ENCODE results near the gene C6orf163. TPM values are rescaled to one million over a fixed set of nuclear protein-coding genes. Genes with fewer than 3 reads are reported as not detected.
A peak's percentile ranks its signal among the peaks of the same experiment; 100 is the strongest.

The C6orf163 gene
- total RNA-seq, 1 experiment from 2014 or later: 0.46 TPM

GRCh38 chr6:87356181-87356580, 11.6 kb downstream of the C6orf163 start:
- DNase-seq (ENCODE audit: low read depth): no peak

- no peak for DNase-seq (ENCODE audit: low read depth)
Observed at GRCh38 chr6:87357479-87358196, 13.0 kb downstream of the C6orf163 start.

DNA sequence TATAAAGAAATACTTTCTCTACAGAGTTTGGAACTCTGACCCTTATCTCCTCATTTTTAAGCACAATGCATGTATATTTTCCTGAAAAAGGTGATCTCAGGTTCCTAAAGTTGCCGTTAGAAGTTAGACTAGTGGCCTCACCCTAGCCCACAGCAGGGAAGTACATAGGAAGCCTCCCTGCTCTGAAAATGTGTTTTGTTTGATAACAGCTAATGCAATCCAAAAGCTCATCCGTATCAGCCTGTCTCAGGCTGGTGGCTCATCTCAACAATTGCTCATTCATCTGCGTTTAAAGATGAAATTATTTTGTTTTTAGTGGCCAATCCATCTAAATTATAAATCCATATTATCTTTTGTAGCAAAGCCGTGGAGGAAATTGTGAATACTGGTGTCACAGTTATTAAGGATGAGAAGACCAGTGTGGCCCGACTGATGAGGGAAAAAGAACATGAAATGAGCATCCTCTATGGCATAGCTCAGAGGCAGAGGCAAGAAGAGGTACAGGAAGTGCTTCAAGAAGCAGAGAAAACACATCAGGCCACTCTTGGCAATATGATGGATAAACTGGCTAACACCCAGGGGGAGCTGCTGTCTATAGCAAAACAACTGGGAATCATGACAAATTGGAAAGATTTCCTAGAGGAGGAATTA, 20.1 kb downstream of the C6orf163 start:
- DNase-seq (ENCODE audit: low read depth): no peak

GRCh38 chr6:87366072-87366827, 21.6 kb downstream of the C6orf163 start:
- peak; percentile 10 for DNase-seq (ENCODE audit: low read depth)

DNA sequence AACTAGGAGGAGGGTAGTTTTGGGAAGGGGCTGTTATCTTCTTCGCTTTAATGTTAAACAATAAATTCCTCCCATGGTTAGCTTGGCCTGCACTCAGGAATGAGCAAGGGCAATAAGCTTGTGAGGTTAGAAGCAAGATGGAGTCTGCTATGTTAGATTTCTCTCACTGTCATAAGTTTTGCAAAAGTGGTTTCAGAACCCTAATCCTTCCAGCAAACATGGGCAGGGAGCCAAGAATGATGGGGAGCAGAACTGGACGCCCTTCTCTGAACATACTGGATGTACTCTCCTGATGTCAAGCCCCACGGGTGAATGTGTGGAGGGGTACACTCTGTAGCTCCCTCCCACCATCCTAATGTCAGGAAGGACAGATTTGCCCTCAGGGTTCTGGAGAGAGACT, 22.3 kb downstream of the C6orf163 start:
- DNase-seq (ENCODE audit: low read depth): no peak

DNA sequence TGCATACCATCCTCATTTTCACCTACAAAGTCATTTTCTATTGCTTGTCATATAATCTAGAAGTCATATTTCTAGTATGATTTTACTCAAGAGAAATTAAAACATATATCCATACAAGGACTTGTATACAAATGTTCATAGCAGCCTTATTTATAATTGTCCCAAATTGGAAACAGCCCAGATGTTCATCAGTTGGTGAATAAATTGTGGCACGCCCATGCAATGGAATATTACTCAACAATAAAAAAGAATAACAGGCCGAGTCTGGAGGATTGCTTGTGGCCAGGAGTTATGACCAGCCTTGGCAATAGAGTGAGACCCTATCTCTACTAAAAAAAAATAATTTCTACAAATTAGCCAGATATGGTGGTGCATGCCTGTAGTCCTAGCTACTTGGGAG, 28.8 kb downstream of the C6orf163 start:
- no peak for DNase-seq (ENCODE audit: low read depth)

- DNase-seq (ENCODE audit: low read depth): no peak
Observed at GRCh38 chr6:87375315-87375714, 30.7 kb downstream of the C6orf163 start.

- no peak for DNase-seq (ENCODE audit: low read depth)
Observed at GRCh38 chr6:87376643-87377042, 32.0 kb downstream of the C6orf163 start.

GRCh38 chr6:87378947-87379346, 34.3 kb downstream of the C6orf163 start:
- no peak for DNase-seq (ENCODE audit: low read depth)

- DNase-seq (ENCODE audit: low read depth): no peak
Observed at GRCh38 chr6:87382861-87383260, 38.2 kb downstream of the C6orf163 start.

DNA sequence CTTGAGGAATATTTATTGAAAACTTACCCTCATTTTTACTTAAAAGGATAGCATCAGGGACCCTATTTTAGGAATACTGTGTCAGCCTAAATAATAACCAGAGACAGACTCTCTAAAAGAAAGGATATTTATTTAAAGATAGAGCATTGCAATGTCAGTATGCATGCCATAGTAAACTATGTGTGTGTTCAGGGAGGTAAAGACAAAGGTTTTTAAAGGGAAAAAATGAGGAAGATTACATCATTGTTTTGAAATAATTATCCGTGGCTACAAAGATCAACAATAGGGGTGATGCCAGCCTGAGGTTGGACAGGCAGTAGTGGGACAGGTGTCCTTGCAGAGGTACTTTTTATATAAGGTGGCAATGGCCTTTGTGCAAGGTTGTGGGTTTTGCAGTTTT, 39.4 kb downstream of the C6orf163 start:
- DNase-seq (ENCODE audit: low read depth): no peak

- DNase-seq (ENCODE audit: low read depth): no peak
Observed at GRCh38 chr6:87384449-87384848, 39.8 kb downstream of the C6orf163 start.

GRCh38 chr6:87391334-87391733, 46.7 kb downstream of the C6orf163 start:
- DNase-seq (ENCODE audit: low read depth): peak; percentile 25

DNA sequence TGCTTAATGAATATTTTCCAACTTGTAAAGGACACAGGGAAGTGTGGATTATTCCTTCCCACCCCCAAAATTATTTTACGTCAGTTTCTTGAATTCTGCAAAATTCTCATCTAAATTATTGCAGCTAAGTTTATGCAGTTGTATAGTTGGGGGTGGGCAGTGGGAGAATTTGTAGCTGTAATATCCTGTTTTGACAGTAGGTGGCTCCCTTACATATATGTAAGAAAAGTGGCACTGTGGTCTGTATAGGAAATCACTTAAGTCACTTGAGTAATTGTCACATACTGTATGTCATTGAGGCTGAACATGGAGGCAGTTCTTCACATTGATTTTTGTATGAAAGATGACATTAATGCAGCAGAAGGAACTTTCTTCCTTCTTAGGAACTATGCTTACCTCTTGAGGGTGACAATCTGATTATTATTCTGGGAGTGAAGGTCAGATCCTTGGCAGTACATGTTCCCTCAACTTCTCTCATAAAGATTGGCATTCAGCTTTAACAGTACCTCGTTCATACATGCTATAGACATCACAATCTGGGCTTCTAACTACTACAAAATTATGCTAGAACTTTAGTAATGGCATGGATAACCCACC, 48.5 kb downstream of the C6orf163 start:
- peak; percentile 49 for DNase-seq (ENCODE audit: low read depth)

DNA sequence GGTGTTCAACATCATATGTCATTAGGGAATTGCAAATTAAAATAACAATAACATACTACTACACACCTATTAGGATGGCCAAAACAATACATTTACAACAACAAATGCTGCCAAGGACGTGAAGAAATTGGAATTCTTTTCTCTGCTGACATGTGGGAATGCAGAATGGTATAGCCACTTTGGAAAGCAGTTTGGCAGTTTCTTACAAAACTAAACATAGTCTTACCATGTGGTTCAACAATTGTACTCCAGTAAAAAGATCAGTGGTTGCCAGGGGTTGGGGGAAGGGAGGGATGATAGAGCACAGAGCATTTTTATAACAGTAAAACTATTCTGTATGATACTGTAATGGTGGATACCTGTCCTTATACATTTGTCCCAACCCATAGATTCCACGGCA, 50.8 kb downstream of the C6orf163 start:
- no peak for DNase-seq (ENCODE audit: low read depth)

GRCh38 chr6:87396595-87397392, 52.2 kb downstream of the C6orf163 start:
- no peak for DNase-seq (ENCODE audit: low read depth)

- no peak for DNase-seq (ENCODE audit: low read depth)
Observed at GRCh38 chr6:87397656-87398055, 53.0 kb downstream of the C6orf163 start.

DNA sequence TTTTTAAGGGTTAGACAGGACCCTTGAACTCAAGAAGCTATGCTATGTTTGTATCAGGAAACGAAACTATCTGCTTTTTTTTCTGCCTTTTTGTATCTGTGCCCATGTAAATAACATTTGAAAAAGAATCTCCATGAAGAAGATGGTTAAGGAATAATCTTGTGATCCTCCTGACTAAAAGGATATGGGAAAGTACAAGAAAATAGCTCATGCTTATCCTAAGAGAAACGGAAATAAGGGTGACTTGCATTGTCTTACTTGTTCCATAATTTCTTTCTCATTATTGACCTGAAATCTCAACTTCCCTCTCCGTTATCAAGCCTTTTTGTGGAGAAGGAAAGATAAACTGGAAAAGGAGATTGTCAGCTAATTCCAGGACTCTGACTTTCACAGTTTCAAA, 57.2 kb downstream of the C6orf163 start:
- DNase-seq (ENCODE audit: low read depth): no peak

- DNase-seq (ENCODE audit: low read depth): no peak
Observed at GRCh38 chr6:87407561-87407900, 62.9 kb downstream of the C6orf163 start.

- DNase-seq (ENCODE audit: low read depth): peak; percentile 76
Observed at GRCh38 chr6:87407901-87408720, 63.5 kb downstream of the C6orf163 start, which contains the start of gene CFAP206. Gene CFAP206 (plus strand): TSS chr6:87407972. CDS start chr6:87409840, 1,868 bp downstream.
